MCF 10A (cell line): ENCODE measurements around the gene SLAMF9. TPM values are rescaled to one million over a fixed set of nuclear protein-coding genes. Genes with fewer than 3 reads are reported as not detected.

Experiments used
- BruUV-seq: library from RNA; stranded (reverse); fragments of 400-500 nt; replicated peaks from 2 replicates; lab custom pipeline; 2021; lab: Mats Ljungman, UMichigan
- CTCF ChIA-PET: fragments of 300-600 bp; sonication (Branson Sonifier 250); formaldehyde crosslinking; extraction: SDS; loops from one replicate; lab custom pipeline; 2021; ENCODE audit warnings: antibody characterized with exemption, inconsistent platforms; lab: Yijun Ruan, JAX
- POLR2A ChIA-PET: fragments of 300-600, 350-650 bp; sonication (Branson Sonifier 250); formaldehyde crosslinking; extraction: SDS; loops from one replicate; lab custom pipeline; 2020; ENCODE audit warnings: antibody characterized with exemption, inconsistent platforms; lab: Yijun Ruan, JAX
- DNase-seq: peaks from one replicate; pipeline ENCODE4 v3.0.0-alpha.2; 2018; ENCODE audit not compliant: unreplicated experiment
- H3K27ac Mint-ChIP-seq: one replicate; pipeline ENCODE4 v1.8.0; 2022; ENCODE audit warnings: mild to moderate bottlenecking, low read depth, mixed read lengths; ENCODE audit not compliant: unreplicated experiment
- H3K27me3 Mint-ChIP-seq: one replicate; pipeline ENCODE4 v1.8.0; 2022; ENCODE audit warnings: mixed read lengths; ENCODE audit not compliant: insufficient read depth, unreplicated experiment
- H3K36me3 Mint-ChIP-seq: one replicate; pipeline ENCODE4 v1.8.0; 2022; ENCODE audit warnings: mild to moderate bottlenecking, moderate library complexity, mixed read lengths; ENCODE audit not compliant: insufficient read depth, unreplicated experiment
- H3K4me1 Mint-ChIP-seq: one replicate; pipeline ENCODE4 v1.8.0; 2022; ENCODE audit warnings: mixed read lengths; ENCODE audit not compliant: insufficient read depth, unreplicated experiment
- H3K4me3 Mint-ChIP-seq: one replicate; pipeline ENCODE4 v1.8.0; 2022; ENCODE audit warnings: mild to moderate bottlenecking, moderate library complexity, mixed read lengths; ENCODE audit not compliant: unreplicated experiment
- H3K9me3 Mint-ChIP-seq: one replicate; pipeline ENCODE4 v1.8.0; 2022; ENCODE audit warnings: mixed read lengths; ENCODE audit not compliant: unreplicated experiment
- intact Hi-C: fragments of 100-400 bp; cut with micrococcal nuclease; formaldehyde crosslinking; loops from 2 replicates; pipeline ENCODE4 v1.14.1; 2022
- total RNA-seq: library from RNA; stranded (reverse); gene quantifications from 2 replicates; pipeline ENCODE4 v1.2.3, GENCODE V29; 2022
- TF ChIP-seq, protein P1 (sequence below): fragments of 200-600 bp; IDR thresholded peaks from one replicate; pipeline ENCODE4 v1.8.0; 2022; ENCODE audit warnings: antibody characterized with exemption, mild to moderate bottlenecking; ENCODE audit not compliant: unreplicated experiment

SLAMF9 gene
- total RNA-seq, 1 experiment from 2014 or later = not detected

DNA sequence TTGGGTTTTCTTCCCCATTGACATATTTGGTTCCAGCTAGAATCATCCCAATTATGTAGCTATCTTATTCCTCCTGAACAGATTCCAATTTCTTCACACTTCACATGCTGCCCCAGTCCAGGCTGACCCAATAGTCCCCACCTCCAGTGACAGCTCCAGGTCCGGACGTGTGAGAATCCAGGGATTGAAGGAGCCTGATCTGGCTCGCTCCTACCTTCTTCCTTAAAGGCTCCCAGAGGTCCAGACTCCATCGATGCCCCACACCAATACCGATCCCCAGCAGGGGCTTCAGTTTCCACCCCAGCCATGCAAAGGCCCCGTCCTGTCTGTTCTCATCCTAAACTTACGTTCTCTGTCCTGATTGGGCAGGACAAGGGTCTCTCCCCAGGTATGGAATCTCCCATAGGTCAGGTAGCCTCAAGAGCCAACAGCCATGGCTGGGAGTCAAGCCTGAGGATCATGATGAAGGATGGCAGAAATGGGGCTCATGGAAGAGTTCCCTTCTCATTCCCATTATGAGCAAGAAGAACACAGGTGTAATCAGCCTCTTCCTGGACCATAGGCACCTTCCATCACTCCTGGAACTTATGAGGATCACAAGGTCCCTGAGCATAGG, 20.4 kb upstream of the SLAMF9 start:
- Mint-ChIP-seq H3K4me3 (no peak overlapping the region), H3K27ac (no peak overlapping the region), H3K27me3 (no peaks in the 10 kb centered on the region), H3K9me3 (no peaks in the 10 kb centered on the region), H3K4me1 (no peaks in the 10 kb centered on the region), H3K36me3 (peaks cover 12% of the 10 kb centered on the region)
- TF ChIP-seq, protein P1, sequence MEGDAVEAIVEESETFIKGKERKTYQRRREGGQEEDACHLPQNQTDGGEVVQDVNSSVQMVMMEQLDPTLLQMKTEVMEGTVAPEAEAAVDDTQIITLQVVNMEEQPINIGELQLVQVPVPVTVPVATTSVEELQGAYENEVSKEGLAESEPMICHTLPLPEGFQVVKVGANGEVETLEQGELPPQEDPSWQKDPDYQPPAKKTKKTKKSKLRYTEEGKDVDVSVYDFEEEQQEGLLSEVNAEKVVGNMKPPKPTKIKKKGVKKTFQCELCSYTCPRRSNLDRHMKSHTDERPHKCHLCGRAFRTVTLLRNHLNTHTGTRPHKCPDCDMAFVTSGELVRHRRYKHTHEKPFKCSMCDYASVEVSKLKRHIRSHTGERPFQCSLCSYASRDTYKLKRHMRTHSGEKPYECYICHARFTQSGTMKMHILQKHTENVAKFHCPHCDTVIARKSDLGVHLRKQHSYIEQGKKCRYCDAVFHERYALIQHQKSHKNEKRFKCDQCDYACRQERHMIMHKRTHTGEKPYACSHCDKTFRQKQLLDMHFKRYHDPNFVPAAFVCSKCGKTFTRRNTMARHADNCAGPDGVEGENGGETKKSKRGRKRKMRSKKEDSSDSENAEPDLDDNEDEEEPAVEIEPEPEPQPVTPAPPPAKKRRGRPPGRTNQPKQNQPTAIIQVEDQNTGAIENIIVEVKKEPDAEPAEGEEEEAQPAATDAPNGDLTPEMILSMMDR = no peak
- BruUV-seq = no TSS peak
- DNase-seq = no peak
- CTCF ChIA-PET = interaction anchor here (0.7 to 7.5 kb wide), 2 partner anchors 32 to 81 kb away, joined by 3 to 72 read pairs; no protein-coding TSS in a partner anchor
- intact Hi-C loops = no loop called here
- POLR2A ChIA-PET = interaction anchor here (1.0 kb wide), 1 partner anchor 16 kb away, joined by 3 read pairs; no protein-coding TSS in a partner anchor

DNA sequence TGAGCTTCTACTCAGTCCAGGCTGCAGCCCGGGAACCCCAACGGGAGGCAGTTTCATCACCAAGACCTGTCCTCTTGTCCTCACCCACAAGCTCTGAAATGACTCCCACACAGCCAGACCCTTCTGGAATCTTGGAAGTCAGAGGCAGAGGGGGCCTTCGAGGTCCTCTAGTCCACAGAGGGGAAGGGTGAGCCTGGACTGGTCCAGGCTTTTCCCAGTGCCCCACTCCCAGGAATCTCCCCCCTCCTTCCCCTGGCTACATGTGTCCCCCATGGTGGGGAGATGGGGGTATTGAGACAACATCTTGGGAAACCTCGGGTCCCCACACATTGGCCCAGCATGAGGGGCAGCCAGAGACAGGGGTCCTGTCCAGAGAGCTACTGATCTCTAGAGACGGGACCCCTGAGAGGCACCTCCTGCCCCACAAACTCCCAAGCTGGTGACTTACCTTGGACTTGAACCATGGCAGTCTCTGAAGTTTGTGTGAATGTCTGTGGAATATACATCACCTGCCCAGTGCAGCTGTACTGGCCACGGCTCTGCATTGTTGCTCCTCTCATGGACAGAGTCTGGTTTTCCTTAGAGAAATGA, 19.4 kb upstream of the SLAMF9 start:
- Mint-ChIP-seq H3K9me3 (no peaks in the 10 kb centered on the region), H3K4me3 (no peak overlapping the region), H3K27me3 (no peaks in the 10 kb centered on the region), H3K4me1 (no peaks in the 10 kb centered on the region), H3K36me3 (peaks cover 11% of the 10 kb centered on the region), H3K27ac (no peak overlapping the region)
- intact Hi-C loops = no loop called here
- CTCF ChIA-PET = interaction anchor here (1.2 to 7.5 kb wide), 3 partner anchors 18 to 37 kb away, joined by 10 to 72 read pairs (median 34); no protein-coding TSS in a partner anchor
- TF ChIP-seq, protein P1 = no peak
- DNase-seq = no peak
- BruUV-seq = no TSS peak
- POLR2A ChIA-PET = interaction anchor here (1.0 kb wide), 1 partner anchor 17 kb away, joined by 3 read pairs; no protein-coding TSS in a partner anchor

DNA sequence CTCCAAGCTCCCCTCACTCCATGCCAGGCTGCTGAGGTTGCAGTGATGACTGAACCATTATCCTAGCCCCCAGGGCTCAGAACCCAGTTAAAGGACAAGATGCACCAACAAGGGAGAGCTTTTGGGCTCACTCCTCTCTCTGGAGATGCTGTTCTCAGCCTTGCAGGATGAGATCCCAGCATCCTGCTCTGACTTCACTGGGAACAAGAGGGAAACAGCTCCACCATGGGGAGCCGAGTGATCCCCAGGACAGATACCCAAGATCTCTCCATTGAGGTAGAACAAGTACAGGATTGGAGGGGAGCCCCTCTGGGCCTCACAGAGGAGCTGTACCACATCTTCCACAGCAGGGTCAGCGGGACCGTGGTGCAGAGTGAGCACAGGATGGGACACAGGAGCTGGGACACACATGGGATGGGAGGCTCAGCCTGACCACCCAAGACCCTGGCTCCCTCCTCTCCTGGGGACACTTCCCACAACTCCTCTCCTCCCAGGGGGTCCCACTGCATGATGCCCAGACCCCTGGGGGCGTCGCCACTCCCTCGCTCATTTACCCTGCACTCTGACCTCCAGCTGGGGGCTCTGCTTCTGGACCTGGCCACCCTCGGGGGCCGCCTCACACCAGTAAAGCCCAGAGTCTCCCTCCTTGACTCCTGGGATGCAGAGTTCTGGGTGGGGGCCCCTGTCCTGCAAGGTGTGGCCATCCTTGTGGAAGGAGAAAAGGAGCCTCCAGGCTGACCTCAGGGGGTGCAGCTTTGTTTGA, 18.6 kb upstream of the SLAMF9 start:
- intact Hi-C loops = no loop called here
- ChIA-PET POLR2A (no interaction called here), CTCF (interaction anchor here (0.5 to 7.5 kb wide), 7 partner anchors 9 to 128 kb away, joined by 3 to 72 read pairs (median 4); no protein-coding TSS in a partner anchor)
- H3K4me1 Mint-ChIP-seq = no peaks in the 10 kb centered on the region
- H3K36me3 Mint-ChIP-seq = peaks cover 11% of the 10 kb centered on the region
- no peak overlapping the region for H3K4me3 Mint-ChIP-seq
- no peak for DNase-seq
- H3K27me3 Mint-ChIP-seq = no peaks in the 10 kb centered on the region
- H3K27ac Mint-ChIP-seq = no peak overlapping the region
- no peaks in the 10 kb centered on the region for H3K9me3 Mint-ChIP-seq
- TF ChIP-seq, protein P1 = no peak
- no TSS peak for BruUV-seq
